BJ (cell line): ENCODE results near the gene DOCK4. TPM values are rescaled to one million over a fixed set of nuclear protein-coding genes. Genes with fewer than 3 reads are reported as not detected.

Experiments used
- CTCF ChIA-PET: fragments of 350-600 bp; formaldehyde crosslinking; extraction: SDS; loops from one replicate; lab custom pipeline; 2021; ENCODE audit warnings: antibody characterized with exemption, inconsistent platforms; lab: Yijun Ruan, JAX
- POLR2A ChIA-PET: fragments of 300-600 bp; sonication (Branson Sonifier 250); formaldehyde crosslinking; extraction: SDS; loops from one replicate; lab custom pipeline; 2021; ENCODE audit warnings: antibody characterized with exemption; lab: Charles Lee
- DNase-seq: peaks from one replicate; pipeline ENCODE4 v3.0.0-alpha.2; 2011; ENCODE audit warnings: low read depth
- H3K27me3 ChIP-seq: 2 replicates; pipeline ENCODE4 v1.6.0; 2011; ENCODE audit warnings: low read length; ENCODE audit not compliant: control insufficient read depth, insufficient read depth
- H3K36me3 ChIP-seq: 2 replicates; pipeline ENCODE4 v1.5.1; 2011; ENCODE audit warnings: low read length; ENCODE audit not compliant: control insufficient read depth, insufficient read depth
- H3K4me3 ChIP-seq: 2 replicates; pipeline ENCODE4 v1.5.1; 2011; ENCODE audit warnings: low read depth, mild to moderate bottlenecking, control low read depth, low read length
- polyA plus RNA-seq: library from polyadenylated mRNA; depleted of rRNA; stranded (reverse); fragments of >200 nt; gene quantifications from 2 replicates; pipeline ENCODE4 v1.2.3, GENCODE V29; 2011
- TF ChIP-seq, protein P1 (sequence below): IDR thresholded peaks from 2 replicates; pipeline ENCODE4 v1.5.1; 2011; ENCODE audit warnings: low read depth, mild to moderate bottlenecking, control low read depth, inconsistent platforms, low read length, moderate library complexity; ENCODE audit not compliant: insufficient read depth

Gene DOCK4
- polyA plus RNA-seq, 1 experiment, result 0.15 TPM

DNA sequence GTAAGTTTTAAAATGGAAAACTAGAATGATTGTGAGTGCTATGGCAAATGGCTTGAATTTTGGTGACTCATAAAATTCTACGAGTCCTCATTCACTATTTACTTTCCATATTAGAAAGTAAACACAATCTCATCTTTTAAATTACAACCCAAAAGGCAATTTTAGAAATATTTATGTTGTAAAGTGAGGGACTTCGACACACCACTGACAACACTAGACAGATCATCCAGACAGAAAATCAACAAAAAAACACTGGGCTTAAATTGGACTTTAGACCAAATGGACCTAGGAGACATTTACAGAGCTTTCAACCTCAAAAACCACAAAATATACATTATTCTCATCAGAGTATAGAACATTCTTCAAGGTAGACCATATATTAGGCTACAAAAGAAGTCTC lies 30.4 kb upstream of the DOCK4 start:
- Histone ChIP-seq H3K4me3 (no peak overlapping the region), H3K27me3 (no peaks in the 10 kb centered on the region), H3K36me3 (no peaks in the 10 kb centered on the region)
- ChIA-PET CTCF (no interaction called here), POLR2A (no interaction called here)
- TF ChIP-seq, protein P1, sequence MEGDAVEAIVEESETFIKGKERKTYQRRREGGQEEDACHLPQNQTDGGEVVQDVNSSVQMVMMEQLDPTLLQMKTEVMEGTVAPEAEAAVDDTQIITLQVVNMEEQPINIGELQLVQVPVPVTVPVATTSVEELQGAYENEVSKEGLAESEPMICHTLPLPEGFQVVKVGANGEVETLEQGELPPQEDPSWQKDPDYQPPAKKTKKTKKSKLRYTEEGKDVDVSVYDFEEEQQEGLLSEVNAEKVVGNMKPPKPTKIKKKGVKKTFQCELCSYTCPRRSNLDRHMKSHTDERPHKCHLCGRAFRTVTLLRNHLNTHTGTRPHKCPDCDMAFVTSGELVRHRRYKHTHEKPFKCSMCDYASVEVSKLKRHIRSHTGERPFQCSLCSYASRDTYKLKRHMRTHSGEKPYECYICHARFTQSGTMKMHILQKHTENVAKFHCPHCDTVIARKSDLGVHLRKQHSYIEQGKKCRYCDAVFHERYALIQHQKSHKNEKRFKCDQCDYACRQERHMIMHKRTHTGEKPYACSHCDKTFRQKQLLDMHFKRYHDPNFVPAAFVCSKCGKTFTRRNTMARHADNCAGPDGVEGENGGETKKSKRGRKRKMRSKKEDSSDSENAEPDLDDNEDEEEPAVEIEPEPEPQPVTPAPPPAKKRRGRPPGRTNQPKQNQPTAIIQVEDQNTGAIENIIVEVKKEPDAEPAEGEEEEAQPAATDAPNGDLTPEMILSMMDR, result no peak
- DNase-seq, result no peak

DNA sequence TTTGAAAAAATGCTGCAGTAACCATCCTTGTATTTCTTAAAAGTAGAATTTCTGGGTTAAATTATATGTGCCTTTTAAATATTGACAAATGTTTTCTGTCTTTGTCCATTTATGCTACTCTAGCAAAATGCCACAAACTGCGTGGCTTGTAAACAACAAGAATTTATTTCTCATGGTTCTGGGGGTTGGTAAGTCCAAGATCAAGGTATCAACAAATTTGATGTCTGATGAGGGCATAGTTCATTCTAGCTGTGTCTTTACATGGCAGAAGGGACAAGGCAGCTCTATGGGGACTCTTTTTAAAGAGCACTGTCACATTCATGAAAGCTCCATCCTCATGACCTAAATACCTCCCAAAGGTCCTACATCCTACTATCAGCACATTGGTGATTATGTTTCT lies 27.9 kb upstream of the DOCK4 start:
- ChIA-PET POLR2A (no interaction called here), CTCF (no interaction called here)
- no peak for DNase-seq
- Histone ChIP-seq H3K27me3 (no peaks in the 10 kb centered on the region), H3K36me3 (no peaks in the 10 kb centered on the region), H3K4me3 (no peak overlapping the region)
- TF ChIP-seq, protein P1, result no peak

DNA sequence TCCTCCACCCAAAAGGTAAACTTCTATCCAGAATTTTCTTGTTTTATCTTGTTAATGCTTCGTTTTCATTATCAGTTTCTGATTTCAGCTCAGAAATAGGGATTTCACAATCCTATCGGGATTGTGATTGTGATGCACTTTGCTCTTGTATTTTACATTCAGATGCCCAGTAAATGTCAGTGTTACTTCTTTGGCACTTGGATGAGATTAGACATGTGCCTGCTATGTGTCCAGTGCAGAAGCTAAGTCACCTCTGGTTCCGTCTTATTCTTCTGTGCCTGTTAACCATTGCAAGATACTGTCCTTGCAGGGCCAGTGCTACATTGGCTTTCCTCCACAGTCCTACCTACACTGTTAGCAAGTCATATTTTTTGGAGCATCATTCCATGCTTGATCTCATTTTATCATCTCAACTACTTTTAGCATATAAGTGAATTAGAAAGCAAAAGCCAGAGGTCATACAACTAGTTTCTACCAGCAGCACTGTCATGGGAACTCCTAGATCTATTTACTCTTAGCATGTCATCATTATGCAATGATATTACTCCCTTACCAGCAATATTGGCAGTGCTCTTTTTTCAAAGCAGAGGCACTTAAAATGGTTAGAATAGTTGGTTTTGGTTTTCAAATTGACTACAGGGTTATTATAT lies 27.0 kb upstream of the DOCK4 start:
- H3K4me3 ChIP-seq, result no peak overlapping the region
- no peaks in the 10 kb centered on the region for H3K36me3 ChIP-seq
- ChIA-PET POLR2A (no interaction called here), CTCF (no interaction called here)
- H3K27me3 ChIP-seq, result no peaks in the 10 kb centered on the region
- TF ChIP-seq, protein P1, result no peak
- no peak for DNase-seq

DNA sequence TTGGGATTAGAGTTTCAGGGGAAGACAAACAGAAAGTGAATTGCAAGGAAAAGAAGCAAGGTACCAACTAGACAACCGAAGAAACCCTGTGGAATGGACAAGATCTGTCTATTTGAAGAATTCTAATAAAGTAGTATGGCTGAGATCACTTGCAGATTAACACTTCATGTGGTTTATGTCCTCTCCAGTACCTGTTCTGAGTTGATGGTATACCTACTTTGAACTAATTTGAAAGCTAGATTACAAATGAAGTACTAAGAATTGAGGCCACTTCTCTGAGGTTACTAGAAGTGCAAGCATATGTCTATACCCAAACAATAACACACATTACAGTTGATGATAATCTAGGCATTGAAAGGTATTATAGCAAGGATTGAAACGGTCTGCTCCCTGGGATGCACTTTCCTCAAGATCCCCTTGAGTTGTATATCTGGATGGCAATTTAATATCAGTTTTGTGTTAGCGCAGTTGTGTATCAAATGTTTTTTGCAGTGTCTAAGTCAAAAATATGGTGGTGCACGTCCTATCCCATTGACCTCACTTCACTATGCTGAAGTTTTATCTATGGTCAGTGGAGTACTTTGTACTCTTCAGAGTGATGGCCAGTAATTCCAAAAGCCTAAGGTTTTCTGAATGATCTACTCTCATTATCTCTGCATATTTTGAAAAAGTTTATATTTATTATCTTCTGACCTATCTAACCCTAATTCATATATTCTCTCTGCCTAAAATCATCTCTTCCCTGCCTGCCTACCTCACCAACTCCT lies 26.2 kb upstream of the DOCK4 start:
- ChIA-PET POLR2A (no interaction called here), CTCF (no interaction called here)
- no peak overlapping the region for H3K4me3 ChIP-seq
- TF ChIP-seq, protein P1, result no peak
- no peak for DNase-seq
- H3K36me3 ChIP-seq, result no peaks in the 10 kb centered on the region
- H3K27me3 ChIP-seq, result no peaks in the 10 kb centered on the region

DNA sequence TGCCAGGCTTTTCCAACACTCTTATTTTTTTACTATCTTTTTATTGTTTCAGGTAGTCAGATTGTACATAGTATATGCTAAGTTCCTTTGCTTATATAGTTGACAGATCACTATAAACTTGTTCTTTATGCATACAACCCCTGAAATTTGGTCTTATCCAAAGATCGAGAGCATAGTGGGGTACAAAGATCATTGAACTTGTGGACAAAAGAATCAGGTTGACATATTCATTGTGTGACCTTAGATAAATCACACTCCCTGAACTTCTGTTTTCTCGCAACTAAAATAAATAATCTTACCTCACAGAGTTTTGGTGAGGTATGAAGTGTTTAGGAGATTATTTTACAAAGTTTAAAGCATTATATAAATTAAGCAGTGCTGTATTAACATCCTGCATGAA lies 22.4 kb upstream of the DOCK4 start:
- ChIA-PET POLR2A (no interaction called here), CTCF (no interaction called here)
- H3K27me3 ChIP-seq, result no peaks in the 10 kb centered on the region
- no peak overlapping the region for H3K4me3 ChIP-seq
- TF ChIP-seq, protein P1, result no peak
- DNase-seq, result no peak
- H3K36me3 ChIP-seq, result no peaks in the 10 kb centered on the region
